LNCAP (cell line): ENCODE results near the gene TFB2M.

Source experiments
- CTCF ChIP-seq: fragments of 450-650 bp; IDR thresholded peaks from 2 replicates; pipeline ENCODE4 v1.5.1; 2017; ENCODE audit warnings: mild to moderate bottlenecking

Gene TFB2M

GRCh38 chr1:246558041-246558440, 8.0 kb downstream of the TFB2M start:
- no peak for TF ChIP-seq CTCF

GRCh38 chr1:246554201-246554600, 11.9 kb downstream of the TFB2M start:
- no peak for TF ChIP-seq CTCF

- TF ChIP-seq CTCF: no peak
These were observed 14.0 kb downstream of the TFB2M start for GRCh38 chr1:246552110-246552509.

GRCh38 chr1:246550402-246550801, 15.7 kb downstream of the TFB2M start:
- no peak for TF ChIP-seq CTCF

- TF ChIP-seq CTCF: no peak
These were observed 16.4 kb downstream of the TFB2M start for GRCh38 chr1:246549665-246550064.

- no peak for TF ChIP-seq CTCF
These were observed 22.1 kb downstream of the TFB2M start for GRCh38 chr1:246544001-246544400.

- TF ChIP-seq CTCF: no peak
These were observed 25.1 kb downstream of the TFB2M start for GRCh38 chr1:246540738-246541491.

- no peak for TF ChIP-seq CTCF
These were observed 28.2 kb downstream of the TFB2M start for GRCh38 chr1:246537887-246538286.
